Heart right ventricle (tissue), 16 donors: ENCODE data around the gene TNFRSF21. TPM values are rescaled to one million over a fixed set of nuclear protein-coding genes. Genes with fewer than 3 reads are reported as not detected.

Experiments used
- ATAC-seq, 8 donors: fragments of 200-7000 bp; cut with Tn5 transposase; one replicate each; pipeline ENCODE4 v1.9.1; 2020; ENCODE audit warnings: mild to moderate bottlenecking in 8 of 8, moderate library complexity in 8 of 8, moderate number of reproducible peaks in 1 of 8
- DNase-seq, 2 donors: peaks; one replicate each; pipeline ENCODE4 v3.0.0-alpha.2; 2020
- H3K27ac ChIP-seq, 10 donors: fragments of 200-600 bp; sonication (generic) in 2 of 10; one replicate each; pipeline versions ENCODE4 v1.5.0 to v1.8.0; 2020 to 2022; ENCODE audit warnings: mild to moderate bottlenecking in 3 of 10
- H3K27me3 ChIP-seq, 7 donors: fragments of 200-600 bp; one replicate each; pipeline ENCODE4 v1.8.0; 2021 to 2022; ENCODE audit warnings: mild to moderate bottlenecking in 2 of 7
- H3K36me3 ChIP-seq, 9 donors: fragments of 200-600 bp; sonication (generic) in 1 of 9; one replicate each; pipeline versions ENCODE4 v1.5.0 to v1.8.0; 2020 to 2022; ENCODE audit warnings: mild to moderate bottlenecking in 2 of 9
- H3K4me1 ChIP-seq, 9 donors: fragments of 200-600 bp; sonication (generic) in 1 of 9; one replicate each; pipeline versions ENCODE4 v1.5.0 to v1.8.0; 2020 to 2022; ENCODE audit warnings: mild to moderate bottlenecking in 4 of 9
- H3K4me3 ChIP-seq, 10 donors: fragments of 200-600 bp; sonication (generic) in 2 of 10; one replicate each; pipeline versions ENCODE4 v1.5.0 to v1.8.0; 2020 to 2022; ENCODE audit warnings: mild to moderate bottlenecking in 7 of 10, moderate library complexity in 2 of 10
- H3K9me3 ChIP-seq, 11 donors: fragments of 200-600 bp in 10 of 11; sonication (generic) in 2 of 11; one replicate each; pipeline versions ENCODE4 v1.5.0 to v1.8.0; 2013 to 2022; ENCODE audit warnings: mild to moderate bottlenecking in 2 of 11, control low read depth in 1 of 11, moderate library complexity in 1 of 11
- CTCF ChIP-seq, 9 donors: fragments of 200-600 bp; sonication (generic) in 2 of 9; IDR thresholded peaks; one replicate each; pipeline versions ENCODE4 v1.5.0 to v1.8.0; 2021 to 2022; ENCODE audit warnings: antibody characterized with exemption in 9 of 9, mild to moderate bottlenecking in 5 of 9, moderate library complexity in 1 of 9
- WGBS, 2 donors: extraction: QIAGEN DNeasy Blood & Tissue Kit; methylation state at CpG; one replicate each; pipeline ENCODE4 v1.1.7; 2013; ENCODE audit warnings: inconsistent platforms in 1 of 2; 5-methylcytosine and 5-hydroxymethylcytosine counted together
- intact Hi-C, 10 donors: fragments of 100-400 bp; cut with DNase I; formaldehyde crosslinking; loops; one replicate each; pipeline versions ENCODE4 v1.11.1 to v1.14.2; 2022
- polyA plus RNA-seq, 2 donors: library from polyadenylated mRNA; stranded (reverse); fragments of 200-250 nt; gene quantifications; one replicate each; pipeline ENCODE4 v1.2.3, GENCODE V29; 2013
- total RNA-seq, 10 donors: library from RNA; stranded (reverse); fragmentation: NEBNext Ultra II Directional in 3 of 10; extraction: Animal tissue kit (Norgen Biotek cat#: 25700) in 3 of 10; gene quantifications; one replicate each; pipeline versions ENCODE4 v1.2.1 to v1.2.4, GENCODE V29; 2021 to 2023
- donor health status: Arrhythmogenic right ventricular cardiomyopathy.
- donor health status: ischemic (EF 13 %, LVEDD 7.1; RV severe dilation, severe dysfunction).
- donor health status: healthy with polysubstance abuse.
- donor health status: DM: no; HTN: yes; CAD: no.
- donor health status: DM: no; HTN: no; CAD: no.
- donor health status: ischemic (EF 25% LVEDD 6.9; RV normal size, moderate dysfunction).
- donor health status: ischemic (EF 25% LVEDD 5.7; RV mildly dilated, moderate dysfunction).
- donor health status: healthy.
- donor health status: DM: yes; HTN: yes; CAD: no.
- donor health status: Ischemic cardiomyopathy.
- donor health status: ischemic (EF 35%, LVEDD 5.7; RV mildly dilated, moderate dysfunction).
- donor health status: nonischemic (EF 11% LVEDD 7.7; RV severe dilation, severe dysfunction).
- donor health status: DM: yes; HTN: yes; CAD: no.
- donor health status: PGD.
- donor health status: ischemic (EF 29% LVEDD 5.4; RV normal size, mild dysfunction).
- donor health status: nonischemic (EF 23%, LVEDD 6.1; RV moderate dilation, normal function).

The TNFRSF21 gene
- total and polyA plus RNA-seq, 12 donors = 3.8 to 12.8 (median 6.0) TPM

- DNase-seq (peak; percentile 47 to 54), ATAC-seq (peak; percentile 71 to 92 (median 88))
- no peak overlapping the region for H3K4me3 ChIP-seq
- no peak for TF ChIP-seq CTCF (IDR thresholded peaks at IDR 0.05)
- H3K27ac ChIP-seq = no peak overlapping the region
- 31 to 37% methylated on average over 4 of the region's 4 CpGs for WGBS, 2 donors
- no peaks in the 10 kb centered on the region for H3K36me3 ChIP-seq
- no peaks in the 10 kb centered on the region for H3K27me3 ChIP-seq
- no peaks in the 10 kb centered on the region for H3K9me3 ChIP-seq
- intact Hi-C loops = no loop called here
- peaks cover 0 to 11% (median 6%) of the 10 kb centered on the region in 9 donors for H3K4me1 ChIP-seq
Observed at GRCh38 chr6:47195011-47195650, 114.6 kb downstream of the TNFRSF21 start.

- no peaks in the 10 kb centered on the region for H3K36me3 ChIP-seq
- no peak overlapping the region for H3K4me3 ChIP-seq
- intact Hi-C loops = no loop called here
- no peak for ATAC-seq
- H3K9me3 ChIP-seq = no peaks in the 10 kb centered on the region
- no peaks in the 10 kb centered on the region for H3K4me1 ChIP-seq
- no peak for DNase-seq
- H3K27ac ChIP-seq = no peak overlapping the region
- H3K27me3 ChIP-seq = no peaks in the 10 kb centered on the region
- 83 to 100% methylated on average over 1 of the region's 1 CpG for WGBS, 2 donors
- no peak for TF ChIP-seq CTCF (IDR thresholded peaks at IDR 0.05)
Observed at GRCh38 chr6:47188588-47189021, 121.1 kb downstream of the TNFRSF21 start.

DNA sequence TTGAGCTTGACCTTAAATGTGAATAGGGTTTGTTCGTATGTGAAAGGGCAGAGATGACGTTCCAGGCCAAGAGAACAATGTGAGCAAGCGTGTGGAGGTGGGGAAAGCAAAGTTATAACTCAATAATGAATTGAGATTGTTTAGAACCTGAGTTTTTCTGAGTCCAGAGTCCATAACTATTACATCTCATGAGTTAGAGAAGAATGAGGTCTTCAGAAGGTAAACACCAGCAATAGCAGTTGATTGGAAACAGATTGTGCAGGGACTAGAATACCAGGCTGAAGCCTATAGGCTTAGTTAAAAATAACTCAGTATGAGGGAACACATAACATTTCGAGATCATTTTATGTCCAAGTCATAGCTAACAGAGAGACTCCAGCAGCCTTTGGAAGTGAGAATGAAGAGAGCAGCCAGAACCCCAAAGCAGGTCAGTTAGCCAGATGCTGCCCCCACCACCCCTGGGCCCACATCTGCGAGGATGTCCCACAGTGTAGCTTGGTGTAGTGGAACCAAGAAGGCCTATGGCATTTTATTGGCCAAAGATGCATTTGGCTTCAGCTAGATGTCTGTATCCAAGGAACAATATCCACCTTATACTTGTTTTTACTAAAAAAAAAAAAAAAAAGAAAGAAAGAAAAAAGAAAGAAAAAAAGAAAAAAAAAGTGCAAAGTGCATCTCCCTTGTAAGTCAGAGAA is 121.7 kb downstream of the TNFRSF21 start:
- no peaks in the 10 kb centered on the region for H3K4me1 ChIP-seq
- H3K4me3 ChIP-seq = no peak overlapping the region
- ATAC-seq (no peak), DNase-seq (no peak)
- WGBS, 2 donors = 90 to 92% methylated on average over 5 of the region's 5 CpGs
- no peak overlapping the region for H3K27ac ChIP-seq
- TF ChIP-seq CTCF (IDR thresholded peaks at IDR 0.05) = no peak
- H3K36me3 ChIP-seq = no peaks in the 10 kb centered on the region
- intact Hi-C loops = no loop called here
- H3K9me3 ChIP-seq = no peaks in the 10 kb centered on the region
- H3K27me3 ChIP-seq = no peaks in the 10 kb centered on the region

GRCh38 chr6:47187113-47187512 is 122.6 kb downstream of the TNFRSF21 start:
- Histone ChIP-seq H3K27me3 (no peaks in the 10 kb centered on the region), H3K4me3 (no peak overlapping the region), H3K9me3 (no peaks in the 10 kb centered on the region), H3K36me3 (no peaks in the 10 kb centered on the region), H3K4me1 (no peaks in the 10 kb centered on the region), H3K27ac (no peak overlapping the region)
- no peak for TF ChIP-seq CTCF (IDR thresholded peaks at IDR 0.05)
- ATAC-seq (no peak), DNase-seq (no peak)
- intact Hi-C loops = no loop called here
- WGBS, 2 donors = 92 to 100% methylated on average over 1 of the region's 1 CpG
